Measurements from ENCODE around the gene MGP.
A peak's percentile ranks its signal among the peaks of the same experiment; 100 is the strongest.

The MGP gene

DNA sequence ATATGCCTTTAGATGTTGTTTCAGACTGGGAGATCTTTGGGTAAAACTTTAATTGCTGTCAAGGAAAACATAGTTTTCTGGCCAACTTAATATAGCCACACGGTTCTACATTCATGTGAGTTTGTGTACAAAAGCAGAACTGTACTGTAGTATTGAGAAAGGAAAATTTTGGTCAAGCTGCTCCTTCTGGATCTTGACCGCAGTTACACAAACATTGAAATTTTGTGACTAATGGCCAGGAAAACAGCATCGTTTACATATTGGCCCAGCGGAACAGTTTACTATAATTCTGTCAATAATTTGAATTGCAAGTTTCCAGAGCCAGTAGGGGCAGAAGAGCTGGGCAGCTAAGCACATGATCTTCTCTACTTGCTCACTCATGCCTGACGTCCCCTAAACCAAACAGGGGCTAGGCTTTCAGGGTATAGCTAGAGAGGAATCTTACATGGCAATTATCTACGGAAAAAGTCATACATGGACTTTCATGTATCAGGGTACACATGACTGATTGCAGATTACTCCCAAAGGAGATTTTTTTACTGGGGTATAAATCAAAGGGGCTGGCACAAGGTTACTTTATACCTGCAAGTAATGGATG is 31.0 kb downstream of the MGP start:
- DNase-seq, result no peak

DNA sequence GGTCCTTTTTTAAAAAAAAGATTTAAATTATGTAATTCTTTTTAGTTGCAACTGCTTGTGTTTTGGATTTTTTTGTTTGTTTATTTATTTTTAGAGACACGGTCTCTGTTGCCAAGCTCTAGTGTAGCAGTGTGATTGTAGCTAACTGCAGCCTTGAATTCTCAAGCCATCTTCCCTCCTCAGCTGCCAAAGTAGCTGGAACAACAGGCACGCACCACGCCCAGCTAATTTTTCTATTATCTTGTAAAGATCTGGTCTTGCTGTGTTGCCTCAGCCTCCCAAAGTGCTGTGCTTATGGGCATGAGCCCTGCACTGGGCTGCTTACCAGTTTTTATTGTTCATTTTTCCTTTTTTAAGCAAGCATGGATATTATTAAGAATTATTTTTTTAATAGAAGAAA is 31.7 kb downstream of the MGP start:
- no peak for DNase-seq

DNA sequence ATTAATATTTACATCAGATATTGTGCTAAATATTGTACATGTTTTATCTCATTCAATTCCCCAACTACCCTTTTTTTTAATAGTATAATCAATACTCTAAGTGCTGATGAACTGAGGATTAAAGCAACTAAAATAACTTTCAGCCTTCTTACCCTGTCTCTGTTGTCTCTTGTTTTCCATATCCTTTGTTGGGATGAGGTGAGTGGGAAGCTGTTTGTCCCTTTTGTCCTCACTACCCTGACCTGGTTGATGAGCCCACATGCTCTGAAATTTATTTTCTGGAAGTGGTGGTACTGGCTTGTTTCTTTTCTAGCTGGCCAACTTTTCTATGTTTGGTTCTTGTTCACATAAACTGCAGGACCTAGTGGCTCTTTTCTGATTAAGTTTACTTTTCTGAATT is 32.8 kb downstream of the MGP start:
- DNase-seq, result no peak

DNA sequence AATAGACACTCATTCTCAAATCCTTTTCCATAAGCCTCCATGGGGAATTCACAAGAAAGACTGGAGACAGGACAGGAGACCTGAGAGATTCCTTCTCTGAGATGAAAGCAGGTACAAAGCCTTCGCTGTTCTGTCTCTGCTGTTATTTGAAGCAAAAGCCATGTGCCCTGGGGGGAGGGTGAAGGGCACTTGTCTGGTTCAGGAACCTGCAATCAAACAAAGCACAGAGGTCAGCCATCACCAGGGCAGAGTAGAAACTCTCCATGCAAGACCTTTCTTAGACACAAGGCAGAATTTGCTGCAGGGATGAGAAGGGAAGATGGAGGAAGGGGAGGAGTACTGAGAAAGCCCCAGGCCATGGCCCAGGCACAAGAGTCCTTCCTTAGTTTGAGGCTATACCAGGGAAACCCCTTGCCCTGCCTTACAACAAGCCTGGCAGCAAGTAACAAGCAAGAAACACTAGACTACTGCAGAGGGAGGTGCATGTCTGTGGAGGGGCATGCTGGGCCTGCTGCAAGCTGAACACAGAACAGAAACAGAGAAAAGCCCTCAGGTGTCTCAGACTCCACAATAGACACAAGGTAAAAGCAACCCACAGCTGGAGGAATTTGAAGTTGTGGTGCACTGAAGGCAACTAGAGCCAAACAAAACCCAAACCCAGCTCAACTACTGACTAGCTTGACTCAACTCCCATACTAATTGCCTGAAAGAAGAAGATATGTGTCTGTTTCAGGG is 34.6 kb downstream of the MGP start:
- no peak for DNase-seq

DNA sequence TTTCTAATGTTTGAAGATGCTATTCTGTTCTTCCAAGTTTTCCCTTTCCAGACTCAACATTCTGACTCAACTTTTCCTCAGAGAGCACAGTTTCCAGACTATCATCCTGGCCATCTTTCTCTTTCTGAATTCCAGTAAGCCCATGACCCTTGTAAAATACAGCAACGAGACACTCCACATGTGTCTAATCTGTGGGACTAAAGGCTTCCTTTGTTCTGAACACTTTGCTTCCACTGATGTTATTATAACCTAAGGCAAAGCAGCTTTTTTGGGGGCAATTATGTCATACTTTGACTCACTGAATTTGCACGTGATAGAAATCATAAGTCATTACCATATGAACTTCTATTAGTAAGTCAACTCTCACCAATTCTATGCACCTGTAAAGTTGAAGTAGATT is 36.0 kb downstream of the MGP start:
- peak; percentile 54 for DNase-seq

DNA sequence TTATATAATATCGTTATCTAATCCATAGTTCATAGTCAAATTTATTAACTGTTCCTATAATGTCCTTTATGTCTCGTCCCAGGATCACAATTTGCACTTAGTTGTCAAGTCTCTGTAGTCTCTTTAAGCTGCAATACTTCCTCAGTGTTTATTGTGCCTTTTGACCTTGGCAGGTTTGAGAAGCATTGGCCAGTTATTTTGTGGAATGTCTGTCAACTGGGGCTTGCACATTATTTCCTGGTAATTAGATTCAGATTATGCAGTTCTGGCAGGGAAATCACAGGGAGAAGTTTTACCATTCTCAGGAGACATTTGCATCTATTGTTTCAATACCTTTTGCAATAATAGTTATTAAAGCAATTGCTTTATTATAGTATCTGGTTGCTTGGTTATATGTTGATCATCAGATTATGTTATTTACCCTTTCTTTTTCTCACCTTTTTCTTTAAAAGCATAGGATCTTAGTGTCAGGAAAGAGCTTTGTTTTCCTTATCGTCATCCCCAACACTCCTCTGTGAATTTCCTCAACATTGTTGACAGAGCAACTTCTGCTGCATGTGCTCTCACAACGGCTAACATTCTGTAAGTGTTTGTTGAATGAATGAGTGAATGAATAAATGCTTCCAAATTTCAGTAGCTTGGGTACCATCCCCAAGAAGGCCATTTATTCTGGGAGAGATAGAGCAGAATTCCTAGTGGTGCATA is 38.6 kb downstream of the MGP start:
- no peak for DNase-seq

DNA sequence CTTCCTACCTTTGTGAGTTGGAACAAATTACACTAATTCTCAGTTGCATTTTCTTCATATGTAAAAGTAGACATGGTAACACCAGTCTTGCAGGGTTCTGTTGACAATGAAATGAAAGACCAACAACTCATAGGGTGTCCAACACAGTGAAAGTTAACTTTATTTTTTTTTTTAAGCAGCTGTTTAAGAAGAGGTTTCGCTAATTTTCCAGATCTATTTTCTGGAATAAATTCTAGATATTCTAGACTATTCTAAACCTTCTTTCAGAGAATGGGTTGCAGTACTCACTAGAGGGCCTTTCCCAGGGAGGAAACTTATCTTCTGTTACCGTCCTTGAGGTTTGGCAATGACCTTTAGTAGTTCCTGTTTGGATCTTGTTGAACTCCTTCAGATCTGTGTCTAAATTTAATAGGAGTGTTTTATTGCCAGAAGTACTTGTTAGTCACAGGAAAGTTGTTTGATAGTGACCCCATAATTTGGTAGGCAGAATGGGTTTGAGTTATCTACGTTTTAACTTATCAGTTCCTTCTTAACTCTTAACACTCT is 39.5 kb downstream of the MGP start:
- DNase-seq, result no peak

DNA sequence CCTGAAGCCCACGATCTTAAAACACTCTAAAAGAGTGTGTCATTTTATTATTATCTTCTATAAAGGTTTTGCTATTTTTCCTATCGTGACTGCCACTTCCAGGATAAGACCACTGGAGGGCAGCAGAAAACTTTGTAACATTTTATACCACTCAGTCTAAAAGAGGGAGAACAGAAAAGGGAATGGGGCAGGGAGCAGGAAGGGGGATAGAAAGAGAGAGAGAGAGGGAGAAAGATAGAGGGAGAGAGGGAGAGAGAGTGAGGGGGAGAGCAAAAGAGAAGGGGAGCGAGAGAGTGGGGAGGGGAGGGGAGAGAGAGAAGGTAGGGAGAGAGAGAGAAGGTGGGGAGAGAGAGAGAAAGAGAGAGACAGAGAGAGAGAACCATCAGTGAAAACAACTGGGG is 40.3 kb downstream of the MGP start:
- DNase-seq, result no peak

DNA sequence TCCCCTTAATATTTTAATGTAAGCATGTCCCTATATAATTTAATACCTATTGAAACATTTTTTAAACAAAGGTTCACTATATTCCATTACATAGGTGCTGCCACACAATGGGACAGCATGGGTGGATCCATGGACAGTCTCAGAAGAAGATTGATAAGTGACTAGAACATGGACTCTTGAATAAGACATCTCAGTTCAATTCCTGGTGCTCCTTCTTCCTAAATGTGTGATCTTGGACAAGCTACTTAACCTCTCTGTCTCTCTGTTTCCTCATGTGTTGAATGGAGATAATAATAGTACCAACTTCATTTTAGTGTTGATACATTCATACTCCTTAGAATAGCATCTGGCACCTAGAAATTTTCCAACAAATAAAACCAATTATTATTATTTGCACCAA is 41.3 kb downstream of the MGP start:
- no peak for DNase-seq

DNA sequence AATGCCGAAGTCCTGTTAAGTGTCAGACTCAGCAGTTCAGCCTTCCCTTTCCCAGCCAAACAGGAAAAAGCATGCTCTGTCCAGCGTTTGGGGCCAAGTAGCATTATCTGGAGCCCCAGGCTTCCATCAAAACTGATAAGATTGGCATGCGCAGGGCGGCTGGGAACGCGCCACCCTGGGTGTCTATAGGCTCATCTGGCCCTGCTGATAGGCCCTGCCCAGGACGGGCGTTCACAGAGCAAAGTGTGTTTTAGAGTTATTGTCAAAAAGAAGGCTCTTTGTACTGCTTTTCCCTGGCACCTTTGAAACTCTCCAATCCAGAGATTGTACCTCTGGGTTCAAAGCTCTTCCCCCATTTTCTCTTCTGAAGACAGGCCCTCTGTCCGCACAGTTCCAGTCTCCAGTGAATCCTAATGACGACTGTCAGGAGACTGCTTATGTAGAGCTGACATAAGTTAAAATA is 42.2 kb downstream of the MGP start, which contains the start of gene ART4:
ART4 (minus strand) TSS at position 102 of the 463 bp plus-strand sequence. CDS start 413 bp downstream, outside the sequence.
- no peak for DNase-seq

DNA sequence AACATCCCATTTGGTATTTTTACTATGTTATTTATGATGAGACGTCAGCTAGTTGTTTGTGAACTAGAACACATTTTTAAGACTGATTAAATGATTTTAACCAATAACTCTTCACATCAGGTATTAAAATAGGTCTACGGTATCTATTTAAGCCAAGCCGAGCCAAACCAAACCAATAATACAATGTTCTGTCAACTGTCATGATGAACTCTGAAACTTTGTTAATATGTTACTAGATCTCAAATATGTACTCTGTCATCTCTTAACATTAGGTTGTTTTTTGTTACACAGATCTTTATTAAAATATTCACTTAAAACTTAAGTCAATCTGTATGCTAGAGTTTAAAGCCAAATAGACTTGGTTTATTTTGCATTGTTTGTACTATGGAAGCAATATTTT is 43.3 kb downstream of the MGP start:
- DNase-seq, result no peak

DNA sequence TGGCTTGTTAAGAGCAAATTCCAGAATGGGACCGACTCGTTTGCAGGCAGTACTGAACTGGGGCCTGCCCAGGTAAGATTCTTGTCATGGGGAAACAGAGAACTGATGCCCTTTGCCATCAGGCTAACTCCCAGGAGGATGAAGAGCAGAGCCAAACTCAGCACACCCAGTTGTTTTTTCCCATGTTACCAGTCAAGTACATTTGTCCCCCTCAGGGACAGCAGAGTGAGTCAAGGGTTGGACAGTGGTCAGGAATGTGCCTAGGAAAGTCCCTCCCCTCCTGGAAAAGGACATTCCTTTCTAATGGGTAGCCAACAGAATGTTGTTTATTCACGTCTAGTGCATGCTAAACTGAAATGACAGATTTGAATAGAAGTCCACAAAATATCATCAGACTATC is 43.9 kb downstream of the MGP start:
- DNase-seq, result no peak

DNA sequence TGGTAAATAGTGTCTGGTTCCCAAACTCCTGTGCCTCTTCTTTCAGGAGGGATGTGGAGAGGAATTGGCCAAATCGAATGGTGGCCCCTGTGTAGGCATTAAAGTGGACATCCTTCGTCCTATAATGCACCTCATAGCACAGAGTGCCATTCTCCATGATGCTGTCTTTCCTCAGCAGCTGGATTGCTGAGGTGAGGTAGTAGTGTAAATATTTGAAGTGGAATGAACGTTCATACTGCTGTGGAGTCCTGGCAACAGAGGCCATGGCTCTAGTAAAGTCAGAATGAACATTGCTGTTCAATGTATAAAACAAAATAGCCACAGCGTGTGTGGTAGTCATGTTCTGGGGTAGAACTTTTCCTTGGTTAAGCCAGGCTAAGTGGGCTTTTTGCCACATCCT is 45.0 kb downstream of the MGP start:
- no peak for DNase-seq

DNA sequence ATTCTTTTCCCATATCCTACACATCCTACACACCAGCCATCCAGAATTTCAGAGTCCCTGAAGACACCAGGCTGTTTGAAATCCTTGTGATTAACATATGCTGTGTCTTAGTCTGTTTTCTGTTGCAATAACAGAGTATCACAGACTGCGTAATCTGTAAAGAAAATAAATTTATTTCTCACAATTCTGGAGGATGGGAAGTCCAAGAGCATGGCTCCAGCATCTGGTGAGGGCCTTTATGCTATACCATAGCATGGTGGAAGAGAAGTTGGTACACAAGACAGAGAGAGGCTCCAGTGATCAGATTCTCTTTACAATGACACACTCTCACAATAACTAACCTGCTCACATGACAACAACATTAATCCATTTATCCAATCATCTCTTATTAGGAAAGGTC is 46.4 kb downstream of the MGP start:
- DNase-seq, result no peak

DNA sequence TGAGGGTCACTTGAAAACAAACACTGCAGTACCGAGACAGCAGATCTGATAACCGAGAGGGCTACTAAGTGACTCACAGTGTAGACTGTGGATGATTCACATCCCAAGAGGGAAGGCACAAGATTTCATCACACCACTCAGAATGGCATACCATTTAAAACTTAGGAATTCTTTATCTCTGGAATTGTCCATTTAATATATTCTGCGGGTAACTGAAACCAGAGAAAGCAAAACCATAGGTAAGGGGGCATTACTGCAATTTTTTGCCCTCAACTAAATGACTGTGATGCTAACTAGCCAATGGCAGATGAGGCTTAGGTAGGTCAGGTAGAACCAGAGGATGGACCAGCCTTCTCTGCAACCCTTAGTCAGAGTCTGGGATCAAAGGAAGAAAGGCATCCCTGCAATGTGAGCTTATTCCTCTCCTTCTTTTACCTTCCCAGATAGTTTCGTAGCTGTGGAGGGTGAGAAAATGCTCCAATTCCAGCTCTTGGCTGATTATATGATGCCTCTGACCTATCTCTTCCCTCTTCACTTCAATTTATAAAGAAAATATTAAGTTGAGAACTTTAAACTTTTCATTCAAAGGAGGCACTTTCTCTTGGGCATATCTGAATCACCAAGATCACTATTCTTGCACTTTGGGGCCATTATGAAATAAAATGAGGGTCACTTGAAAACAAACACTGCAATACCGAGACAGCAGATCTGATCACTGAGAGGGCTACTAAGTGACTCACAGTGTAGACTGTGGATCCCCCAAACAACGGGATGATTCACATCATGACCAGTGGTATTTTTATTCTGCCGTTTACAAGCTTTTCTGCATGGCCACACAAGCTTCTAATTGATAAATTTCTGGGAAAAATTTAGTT is 49.1 kb downstream of the MGP start:
- no peak for DNase-seq

DNA sequence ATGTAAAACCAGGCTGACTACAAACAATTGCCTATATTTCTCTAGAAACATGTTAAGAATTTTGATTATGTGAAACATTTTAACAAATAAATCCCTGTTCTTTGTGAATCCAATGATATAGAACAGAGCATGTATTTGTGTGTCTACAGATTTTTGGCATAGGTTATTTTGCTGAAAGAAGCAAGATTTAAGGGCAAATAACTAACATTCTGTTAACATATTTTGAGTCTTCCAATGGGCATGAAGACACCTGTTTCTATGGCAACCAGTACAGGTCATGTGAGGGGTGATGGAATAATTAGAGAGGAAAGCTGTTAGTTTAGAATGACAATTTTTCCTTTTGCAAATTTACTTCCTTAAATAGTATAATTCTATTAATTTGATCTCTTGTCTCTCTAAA is 51.1 kb downstream of the MGP start:
- no peak for DNase-seq

DNA sequence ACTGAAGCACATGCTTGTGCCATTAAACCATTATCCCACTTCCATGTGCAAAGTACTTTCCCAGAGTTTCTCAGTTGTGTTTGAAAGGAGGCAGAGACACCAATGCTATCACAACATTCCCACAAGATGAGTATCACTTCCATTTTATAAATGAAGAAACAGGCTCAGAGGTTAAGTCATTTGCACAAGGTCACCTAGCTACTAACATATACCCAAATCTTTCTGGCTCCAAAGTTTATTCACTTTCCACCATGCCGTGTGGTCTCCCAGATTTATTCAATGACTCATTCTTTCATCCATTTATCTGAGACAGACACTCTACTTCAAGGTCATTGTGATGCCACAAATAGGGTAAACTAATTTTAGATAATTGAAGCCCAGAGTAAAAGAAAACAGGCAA is 51.7 kb downstream of the MGP start:
- DNase-seq, result no peak

DNA sequence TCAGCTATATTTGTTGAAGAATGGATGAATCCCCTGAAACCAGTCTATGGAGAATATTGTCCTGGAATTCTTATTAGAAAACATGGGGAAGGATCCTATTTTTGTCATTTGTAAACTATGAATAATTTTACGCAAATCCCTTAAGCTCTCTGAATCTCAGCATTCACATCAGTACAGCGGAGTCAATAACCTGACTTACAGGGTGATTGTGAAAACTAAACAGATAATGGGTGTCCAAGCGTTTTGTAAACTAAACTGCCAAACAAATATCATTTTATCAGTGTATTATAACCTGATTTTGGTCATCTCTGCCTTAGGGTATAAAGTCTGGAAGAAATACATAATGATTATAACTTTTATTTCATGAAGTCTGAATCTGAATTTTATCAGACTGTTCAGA is 52.3 kb downstream of the MGP start:
- DNase-seq, result no peak

All from NCI-H1048 (cell line).